Breast epithelium (tissue), 4 donors: ENCODE data around the gene LAMA4. TPM values are rescaled to one million over a fixed set of nuclear protein-coding genes. Genes with fewer than 3 reads are reported as not detected.
A peak's percentile ranks its signal among the peaks of the same experiment; 100 is the strongest.

ENCODE experiments used
- DNase-seq, 2 donors: peaks; one replicate each; pipeline ENCODE4 v3.0.0-alpha.2; 2019; ENCODE audit warnings: low spot score in 2 of 2
- H3K27ac ChIP-seq, 2 donors: fragments of 200-600 bp; sonication (generic) in 1 of 2; one replicate each; pipeline ENCODE4 v1.5.1; 2016 to 2019; ENCODE audit warnings: mild to moderate bottlenecking in 1 of 2
- H3K27me3 ChIP-seq, 2 donors: fragments of 200-600 bp; sonication (generic) in 1 of 2; one replicate each; pipeline versions ENCODE4 v1.5.1 to v1.6.0; 2017 to 2019; ENCODE audit warnings: control low read depth in 1 of 2, mild to moderate bottlenecking in 1 of 2
- H3K36me3 ChIP-seq: fragments of 200-600 bp; one replicate; pipeline ENCODE4 v1.5.1; 2019
- H3K4me1 ChIP-seq, 2 donors: fragments of 200-600 bp; sonication (generic); one replicate each; pipeline ENCODE4 v1.5.1; 2016 to 2019; ENCODE audit warnings: control low read depth in 1 of 2
- H3K4me3 ChIP-seq, 3 donors: fragments of 200-600 bp; sonication (generic); 1 replicate in 2 of 3; 2 replicates in 1 of 3; pipeline ENCODE4 v1.5.1; 2016 to 2019; ENCODE audit warnings: mild to moderate bottlenecking in 3 of 3, moderate library complexity in 2 of 3
- H3K9me3 ChIP-seq, 2 donors: fragments of 200-600 bp; sonication (generic) in 1 of 2; one replicate each; pipeline ENCODE4 v1.5.1; 2016 to 2019; ENCODE audit warnings: control low read depth in 1 of 2
- POLR2A ChIP-seq: fragments of 450-650 bp; IDR thresholded peaks from one replicate; pipeline ENCODE4 v1.6.1; 2016; ENCODE audit warnings: antibody characterized with exemption, mild to moderate bottlenecking, moderate library complexity
- POLR2AphosphoS5 ChIP-seq, 3 donors: sonication (generic); formaldehyde crosslinking; IDR thresholded peaks; one replicate each; pipeline ENCODE4 v1.6.1; 2017; ENCODE audit warnings: antibody characterized with exemption in 3 of 3
- intact Hi-C: fragments of 100-400 bp; cut with DNase I; formaldehyde crosslinking; loops from one replicate; pipeline ENCODE4 v1.15.1; 2023; ENCODE audit warnings: low total_unique reads
- total RNA-seq, 3 donors: library from RNA; depleted of rRNA; stranded (reverse); fragments of >200 nt; gene quantifications; one replicate each; pipeline ENCODE4 v1.1.0, GENCODE V29; 2016
- TF ChIP-seq, protein P1 (sequence below), 3 donors: fragments of 450-650 bp; IDR thresholded peaks; one replicate each; pipeline ENCODE4 v1.5.1; 2016 to 2017; ENCODE audit warnings: antibody characterized with exemption in 3 of 3, mild to moderate bottlenecking in 3 of 3, moderate library complexity in 3 of 3

The LAMA4 gene
- total RNA-seq, 3 donors from 2014 or later = 54.0 to 142 (median 129) TPM

DNA sequence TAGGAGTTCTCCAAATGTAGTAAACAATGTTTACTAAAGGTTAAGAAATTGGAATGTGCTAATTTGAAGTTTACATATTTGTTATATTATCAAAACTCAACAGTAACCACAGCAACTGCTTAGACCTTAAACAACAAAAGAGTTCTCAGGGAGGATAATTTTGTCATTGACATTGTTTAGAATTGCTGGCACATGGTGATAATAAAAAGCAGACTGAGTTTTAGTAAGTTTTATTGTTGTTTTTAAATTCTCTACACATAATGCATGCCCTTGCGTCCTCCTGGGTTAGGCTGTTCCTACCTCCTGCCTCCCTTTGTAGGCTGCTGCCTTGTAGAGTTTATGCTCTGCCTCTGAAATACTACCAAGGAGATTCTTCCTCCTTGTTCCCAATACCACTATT, 28.7 kb downstream of the LAMA4 start:
- H3K27ac ChIP-seq = peak overlapping the region; percentile 1 to 61
- H3K4me1 ChIP-seq = peaks cover 0 to 2% of the 10 kb centered on the region in 2 donors

DNA sequence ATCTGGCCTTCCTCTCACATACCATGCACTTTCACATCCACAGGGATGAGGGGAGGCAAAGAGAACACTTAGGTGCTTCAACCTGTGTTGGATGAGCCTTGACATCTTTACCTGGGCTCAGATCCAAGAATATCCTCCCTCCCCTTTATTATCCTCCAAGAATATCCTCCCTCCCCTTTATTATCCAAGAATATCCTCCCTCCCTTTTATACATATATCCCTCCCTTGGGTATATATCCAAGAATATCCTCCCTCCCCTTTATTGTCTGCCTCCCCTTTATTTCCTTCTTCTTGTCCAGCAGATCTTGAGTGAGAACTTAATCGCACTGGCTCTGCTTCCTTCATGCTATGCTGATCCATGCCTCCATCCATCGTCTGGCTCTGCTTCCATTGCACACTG, 30.3 kb downstream of the LAMA4 start:
- peak overlapping the region; percentile 56 to 89 for H3K27ac ChIP-seq
- TF ChIP-seq POLR2AphosphoS5 (IDR thresholded peaks at IDR 0.05) (no peak), POLR2A (no peak)
- TF ChIP-seq, protein P1, sequence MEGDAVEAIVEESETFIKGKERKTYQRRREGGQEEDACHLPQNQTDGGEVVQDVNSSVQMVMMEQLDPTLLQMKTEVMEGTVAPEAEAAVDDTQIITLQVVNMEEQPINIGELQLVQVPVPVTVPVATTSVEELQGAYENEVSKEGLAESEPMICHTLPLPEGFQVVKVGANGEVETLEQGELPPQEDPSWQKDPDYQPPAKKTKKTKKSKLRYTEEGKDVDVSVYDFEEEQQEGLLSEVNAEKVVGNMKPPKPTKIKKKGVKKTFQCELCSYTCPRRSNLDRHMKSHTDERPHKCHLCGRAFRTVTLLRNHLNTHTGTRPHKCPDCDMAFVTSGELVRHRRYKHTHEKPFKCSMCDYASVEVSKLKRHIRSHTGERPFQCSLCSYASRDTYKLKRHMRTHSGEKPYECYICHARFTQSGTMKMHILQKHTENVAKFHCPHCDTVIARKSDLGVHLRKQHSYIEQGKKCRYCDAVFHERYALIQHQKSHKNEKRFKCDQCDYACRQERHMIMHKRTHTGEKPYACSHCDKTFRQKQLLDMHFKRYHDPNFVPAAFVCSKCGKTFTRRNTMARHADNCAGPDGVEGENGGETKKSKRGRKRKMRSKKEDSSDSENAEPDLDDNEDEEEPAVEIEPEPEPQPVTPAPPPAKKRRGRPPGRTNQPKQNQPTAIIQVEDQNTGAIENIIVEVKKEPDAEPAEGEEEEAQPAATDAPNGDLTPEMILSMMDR (IDR thresholded peaks at IDR 0.05) = no peak
- no peaks in the 10 kb centered on the region for H3K9me3 ChIP-seq
- H3K4me1 ChIP-seq = peaks cover 0 to 2% of the 10 kb centered on the region in 2 donors
- no peak overlapping the region for H3K4me3 ChIP-seq
- no peaks in the 10 kb centered on the region for H3K27me3 ChIP-seq
- no peak for DNase-seq
- intact Hi-C loops = no loop called here
- H3K36me3 ChIP-seq = no peaks in the 10 kb centered on the region

More for the DNA sequence above, 28.7 kb downstream of the LAMA4 start:
- Histone ChIP-seq H3K27me3 (no peaks in the 10 kb centered on the region), H3K9me3 (no peaks in the 10 kb centered on the region), H3K4me3 (no peak overlapping the region), H3K36me3 (no peaks in the 10 kb centered on the region)
- TF ChIP-seq POLR2A (no peak), POLR2AphosphoS5 (IDR thresholded peaks at IDR 0.05) (no peak)
- TF ChIP-seq, protein P1 (IDR thresholded peaks at IDR 0.05) = no peak
- DNase-seq = no peak
- intact Hi-C loops = loop anchor here (5.0 kb wide), 1 partner anchor 223 kb away; no protein-coding TSS in a partner anchor

DNA sequence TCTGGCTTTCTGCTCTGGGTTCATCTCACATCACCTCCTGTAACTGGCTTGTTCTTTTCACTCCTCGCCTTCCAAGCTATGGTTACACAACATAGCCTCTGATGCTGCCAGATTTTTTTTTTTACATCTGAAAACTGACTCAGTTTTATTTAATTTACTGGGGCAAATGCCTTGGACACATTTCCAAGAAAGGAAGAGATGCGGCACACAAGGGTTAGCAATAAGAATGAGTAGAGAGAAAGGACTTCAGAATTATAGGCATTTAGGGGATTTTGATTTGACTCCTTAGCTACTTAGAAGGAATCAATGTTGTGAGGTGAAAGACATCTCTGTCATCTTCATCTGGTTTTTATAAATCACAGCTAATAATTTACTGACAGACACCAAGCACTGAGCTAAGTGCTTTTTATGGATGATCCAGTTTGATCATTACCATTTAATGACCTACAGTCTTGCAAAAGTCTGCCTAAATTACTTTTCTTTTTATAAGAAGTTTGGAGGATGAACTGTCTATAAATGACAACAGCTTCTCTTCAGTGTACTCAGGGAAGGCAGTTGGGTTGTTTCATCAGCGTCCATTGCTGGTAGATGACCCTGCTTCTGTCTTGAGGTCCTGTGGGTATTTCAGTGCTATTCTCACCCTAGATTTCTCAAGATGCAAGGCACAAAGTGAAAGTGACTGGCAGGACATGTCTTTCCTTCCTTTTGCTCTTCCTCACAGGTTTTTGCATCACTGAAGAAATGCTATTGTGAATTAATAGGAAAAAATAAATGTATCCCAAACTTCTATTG, 31.1 kb downstream of the LAMA4 start:
- DNase-seq = no peak
- peak overlapping the region; percentile 56 to 89 for H3K27ac ChIP-seq
- intact Hi-C loops = no loop called here
- no peaks in the 10 kb centered on the region for H3K27me3 ChIP-seq
- TF ChIP-seq POLR2A (no peak), POLR2AphosphoS5 (IDR thresholded peaks at IDR 0.05) (peak in 2 of 3 donors; percentile 36 to 86)
- TF ChIP-seq, protein P1 (IDR thresholded peaks at IDR 0.05) = no peak
- H3K4me3 ChIP-seq = peak overlapping the region in 1 of 3 donors; percentile 11
- H3K36me3 ChIP-seq = no peaks in the 10 kb centered on the region
- peaks cover 0 to 2% of the 10 kb centered on the region in 2 donors for H3K4me1 ChIP-seq
- H3K9me3 ChIP-seq = no peaks in the 10 kb centered on the region

DNA sequence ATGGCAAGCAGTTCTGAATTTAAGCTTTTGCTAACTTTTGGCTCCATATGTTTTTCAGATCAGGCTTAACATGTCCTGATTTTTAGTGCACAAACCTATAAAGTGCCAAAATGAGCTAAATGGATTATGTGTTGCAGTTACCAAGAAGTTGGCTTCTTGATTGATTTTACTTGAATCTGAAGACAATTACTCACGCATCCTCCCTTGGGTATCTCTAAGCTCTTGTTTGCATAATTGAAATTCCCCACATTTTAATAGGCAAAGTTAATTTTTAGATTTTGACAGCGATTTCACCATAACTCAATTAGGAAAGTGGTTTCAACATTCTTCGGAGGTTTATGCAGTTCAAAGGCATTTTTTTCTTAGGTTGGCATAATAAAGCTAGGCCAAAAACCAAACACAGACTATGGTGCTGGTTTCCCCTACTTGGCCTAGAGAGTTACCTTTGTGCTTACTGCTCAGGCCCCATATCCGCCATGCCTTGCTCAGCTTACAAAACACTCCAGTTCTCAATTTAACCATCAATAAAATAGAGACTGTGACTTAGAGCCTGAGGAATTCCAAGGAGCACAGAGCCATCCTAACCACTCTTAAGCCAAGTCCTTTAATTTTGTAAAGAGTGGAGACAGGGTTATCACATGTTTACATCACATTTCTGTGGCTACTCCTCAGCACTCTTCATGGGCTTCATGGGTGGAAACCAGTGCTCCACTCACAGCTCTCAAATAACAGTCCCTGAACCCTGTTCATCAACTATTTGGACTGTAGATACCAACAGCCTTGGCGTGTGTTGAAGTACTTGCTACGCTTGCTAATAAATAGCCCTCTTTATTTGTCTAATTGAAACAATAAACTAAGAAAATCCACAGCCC, 32.1 kb downstream of the LAMA4 start:
- no peaks in the 10 kb centered on the region for H3K27me3 ChIP-seq
- DNase-seq = no peak
- TF ChIP-seq POLR2AphosphoS5 (IDR thresholded peaks at IDR 0.05) (no peak), POLR2A (no peak)
- TF ChIP-seq, protein P1 (IDR thresholded peaks at IDR 0.05) = no peak
- no peak overlapping the region for H3K4me3 ChIP-seq
- H3K27ac ChIP-seq = peak overlapping the region; percentile 66 to 82
- H3K4me1 ChIP-seq = peaks cover 0 to 2% of the 10 kb centered on the region in 2 donors
- no peaks in the 10 kb centered on the region for H3K9me3 ChIP-seq
- H3K36me3 ChIP-seq = no peaks in the 10 kb centered on the region
- intact Hi-C loops = no loop called here
